Endothelial cell of umbilical vein (primary cell): ENCODE measurements around the gene UBR4. TPM values are rescaled to one million over a fixed set of nuclear protein-coding genes. Genes with fewer than 3 reads are reported as not detected.

Experiments used
- BruUV-seq: library from RNA; stranded (reverse); fragments of 400-500 nt; replicated peaks from 2 replicates; lab custom pipeline; 2021; lab: Mats Ljungman, UMichigan
- CTCF ChIA-PET: fragments of 300-600, 350-600 bp; sonication (Branson Sonifier 250); formaldehyde crosslinking; loops from one replicate; lab custom pipeline; 2021; ENCODE audit warnings: antibody characterized with exemption, inconsistent platforms; lab: Charles Lee
- POLR2A ChIA-PET: fragments of 300-600, 350-600 bp; sonication (Branson Sonifier 250); formaldehyde crosslinking; loops from one replicate; lab custom pipeline; 2021; ENCODE audit warnings: antibody characterized with exemption, inconsistent platforms; lab: Charles Lee
- DNase-seq: peaks from one replicate; pipeline ENCODE4 v3.0.0-alpha.2; 2011; ENCODE audit warnings: low read depth, low spot score
- FAIRE-seq: peaks from 2 replicates; lab custom pipeline; 2011; peaks lifted over from hg19 to GRCh38; lab: Jason Lieb, UNC
- H2AFZ ChIP-seq: 2 replicates; pipeline ENCODE4 v1.6.0; 2012; ENCODE audit warnings: low read depth, low read length, control low read depth, inconsistent platforms
- H3K27ac ChIP-seq: 2 replicates; pipeline ENCODE4 v1.5.1; 2011; ENCODE audit warnings: low read depth, mild to moderate bottlenecking, control low read depth, low read length, moderate library complexity; ENCODE audit not compliant: insufficient read depth
- H3K27me3 ChIP-seq, 2 experiments: 2 replicates each; pipeline versions ENCODE4 v1.6.0 to v1.6.1; 2011; ENCODE audit warnings: low read length in 2 of 2, mixed read lengths in 1 of 2; ENCODE audit not compliant: control insufficient read depth in 2 of 2, insufficient read depth in 2 of 2
- H3K36me3 ChIP-seq, 2 experiments: 2 replicates in 1 of 2; 3 replicates in 1 of 2; pipeline ENCODE4 v1.5.1; 2011; ENCODE audit warnings: low read length in 2 of 2, mild to moderate bottlenecking in 1 of 2, moderate library complexity in 1 of 2; ENCODE audit not compliant: control insufficient read depth in 2 of 2, insufficient read depth in 2 of 2; ENCODE audit errors: extremely low read depth in 1 of 2
- H3K4me1 ChIP-seq: 3 replicates; pipeline ENCODE4 v1.5.1; 2011; ENCODE audit warnings: mild to moderate bottlenecking, low read length; ENCODE audit not compliant: control insufficient read depth, insufficient read depth; ENCODE audit errors: extremely low read depth
- H3K4me2 ChIP-seq: 2 replicates; pipeline ENCODE4 v1.6.1; 2011; ENCODE audit warnings: low read length, control low read depth, mixed read lengths; ENCODE audit not compliant: insufficient read depth
- H3K4me3 ChIP-seq, 3 experiments: fragments of 200-600 bp in 1 of 3; sonication (generic), shearing (Covaris generic) in 1 of 3; replicated peaks in 1 of 3; 2 replicates each; pipeline ENCODE4 v1.5.1; 2011 to 2016; ENCODE audit warnings: control low read depth in 3 of 3, low read length in 3 of 3, mild to moderate bottlenecking in 2 of 3, inconsistent platforms in 1 of 3, low read depth in 1 of 3, moderate library complexity in 1 of 3; ENCODE audit not compliant: insufficient read depth in 1 of 3
- H3K79me2 ChIP-seq: 2 replicates; pipeline ENCODE4 v1.6.0; 2012; ENCODE audit warnings: low read length, inconsistent platforms; ENCODE audit not compliant: control insufficient read depth, insufficient read depth
- H3K9ac ChIP-seq: replicated peaks from 2 replicates; pipeline ENCODE3; 2011; ENCODE audit warnings: low read length, control low read depth; ENCODE audit not compliant: insufficient read depth; ENCODE audit errors: extremely low read depth
- H3K9me1 ChIP-seq: replicated peaks from 3 replicates; pipeline ENCODE4 v1.6.0; 2011; ENCODE audit warnings: mild to moderate bottlenecking, low read length; ENCODE audit not compliant: control insufficient read depth, insufficient read depth; ENCODE audit errors: extremely low read depth
- H3K9me3 ChIP-seq: replicated peaks from 2 replicates; pipeline ENCODE4 v1.5.1; 2012; ENCODE audit warnings: low read length, inconsistent platforms; ENCODE audit not compliant: control insufficient read depth, insufficient read depth
- H4K20me1 ChIP-seq: replicated peaks from 2 replicates; pipeline ENCODE3; 2011; ENCODE audit warnings: mild to moderate bottlenecking, low read length; ENCODE audit not compliant: control insufficient read depth, insufficient read depth; ENCODE audit errors: extremely low read depth
- EZH2 ChIP-seq: IDR thresholded peaks from 2 replicates; pipeline ENCODE4 v1.6.1; 2012; ENCODE audit warnings: borderline replicate concordance, low read depth, mild to moderate bottlenecking, moderate library complexity, low read length, inconsistent platforms; ENCODE audit not compliant: severe bottlenecking
- FOS ChIP-seq: IDR thresholded peaks from 2 replicates; pipeline ENCODE4 v1.6.1; 2011; ENCODE audit warnings: mild to moderate bottlenecking, low read length, moderate library complexity, borderline replicate concordance; ENCODE audit not compliant: insufficient read depth
- GATA2 ChIP-seq: IDR thresholded peaks from 2 replicates; pipeline ENCODE4 v1.7.0; 2011; ENCODE audit warnings: low read depth, mild to moderate bottlenecking, moderate library complexity, mixed read lengths, low read length; ENCODE audit not compliant: insufficient read length, insufficient read depth
- JUN ChIP-seq: IDR thresholded peaks from 2 replicates; pipeline ENCODE4 v1.6.1; 2011; ENCODE audit warnings: borderline replicate concordance, low read depth; ENCODE audit not compliant: insufficient read length, insufficient read depth
- MYC ChIP-seq: IDR thresholded peaks from one replicate; pipeline ENCODE4 v1.6.1; 2011; ENCODE audit warnings: mild to moderate bottlenecking, low read depth, low read length
- POLR2A ChIP-seq: IDR thresholded peaks from 2 replicates; pipeline ENCODE4 v1.6.1; 2012; ENCODE audit warnings: low read depth, mild to moderate bottlenecking, control low read depth, low read length
- POLR2AphosphoS5 ChIP-seq: IDR thresholded peaks from 2 replicates; pipeline ENCODE4 v1.6.1; 2012; ENCODE audit warnings: low read depth, mild to moderate bottlenecking, control low read depth, low read length, moderate library complexity; ENCODE audit not compliant: insufficient read depth
- dilution Hi-C: fragments of 300-500 bp; cut with MboI; formaldehyde crosslinking; loops from one replicate; pipeline ENCODE4 v1.15.0; 2019; ENCODE audit warnings: low sequenced_read_pairs; ENCODE audit not compliant: extremely low pct_ligation_motif_present
- intact Hi-C: fragments of 100-400 bp; cut with micrococcal nuclease; formaldehyde crosslinking; loops from one replicate; pipeline ENCODE4 v1.10.0; 2022
- polyA plus RNA-seq, 4 experiments: library from polyadenylated mRNA; depleted of rRNA in 3 of 4; stranded (reverse) in 3 of 4; unstranded in 1 of 4; fragments of >200 nt; gene quantifications; 2 replicates each; pipeline versions ENCODE4 v1.2.1 to v1.2.3, GENCODE V29; 2011 to 2012; ENCODE audit warnings: missing spikeins in 1 of 4
- total RNA-seq: library from RNA; stranded (reverse); gene quantifications from 2 replicates; pipeline ENCODE4 v1.2.3, GENCODE V29; 2021
- TF ChIP-seq, protein P1 (sequence below), 2 donors: IDR thresholded peaks; 1 replicate in 1 of 2; 2 replicates in 1 of 2; pipeline ENCODE4 v1.5.1; 2011; ENCODE audit warnings: low read length in 2 of 2, mild to moderate bottlenecking in 2 of 2, moderate library complexity in 2 of 2, control low read depth in 1 of 2, inconsistent platforms in 1 of 2, low read depth in 1 of 2; ENCODE audit not compliant: insufficient read depth in 1 of 2; ENCODE audit errors: extremely low read depth in 1 of 2
- TF ChIP-seq, protein P2 (sequence below): IDR thresholded peaks from 2 replicates; pipeline ENCODE4 v1.6.1; 2011; ENCODE audit not compliant: insufficient read depth, insufficient read length

The UBR4 gene
- total and polyA plus RNA-seq, 2 donors (not counting 3 experiments of a cell fraction or from before 2014, with no cell fraction given): 125 to 150 TPM

DNA sequence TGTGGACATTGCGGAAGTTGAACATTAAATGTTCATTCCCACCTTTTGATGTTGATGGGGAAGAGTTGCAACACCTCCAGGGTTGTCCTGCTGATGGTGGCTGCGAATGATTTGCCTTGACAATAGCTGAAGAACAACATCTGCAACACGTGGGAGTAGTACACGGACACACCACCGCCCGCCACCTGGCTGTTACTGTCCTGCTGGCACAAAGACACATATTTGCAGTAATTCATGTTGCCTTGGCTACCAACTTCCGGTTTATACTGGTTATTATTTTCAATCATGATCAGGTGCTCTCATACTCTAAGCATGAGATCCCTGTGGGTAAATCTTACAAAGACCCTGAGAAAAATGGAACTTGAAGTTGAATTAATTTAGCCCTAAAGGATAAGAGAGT is 55.2 kb downstream of the UBR4 start:
- DNase-seq (no peak), FAIRE-seq (no peak)
- TF ChIP-seq POLR2A (no peak), MYC (no peak), EZH2 (no peak), JUN (no peak), GATA2 (no peak), FOS (no peak), POLR2AphosphoS5 (no peak)
- TF ChIP-seq, protein P1, sequence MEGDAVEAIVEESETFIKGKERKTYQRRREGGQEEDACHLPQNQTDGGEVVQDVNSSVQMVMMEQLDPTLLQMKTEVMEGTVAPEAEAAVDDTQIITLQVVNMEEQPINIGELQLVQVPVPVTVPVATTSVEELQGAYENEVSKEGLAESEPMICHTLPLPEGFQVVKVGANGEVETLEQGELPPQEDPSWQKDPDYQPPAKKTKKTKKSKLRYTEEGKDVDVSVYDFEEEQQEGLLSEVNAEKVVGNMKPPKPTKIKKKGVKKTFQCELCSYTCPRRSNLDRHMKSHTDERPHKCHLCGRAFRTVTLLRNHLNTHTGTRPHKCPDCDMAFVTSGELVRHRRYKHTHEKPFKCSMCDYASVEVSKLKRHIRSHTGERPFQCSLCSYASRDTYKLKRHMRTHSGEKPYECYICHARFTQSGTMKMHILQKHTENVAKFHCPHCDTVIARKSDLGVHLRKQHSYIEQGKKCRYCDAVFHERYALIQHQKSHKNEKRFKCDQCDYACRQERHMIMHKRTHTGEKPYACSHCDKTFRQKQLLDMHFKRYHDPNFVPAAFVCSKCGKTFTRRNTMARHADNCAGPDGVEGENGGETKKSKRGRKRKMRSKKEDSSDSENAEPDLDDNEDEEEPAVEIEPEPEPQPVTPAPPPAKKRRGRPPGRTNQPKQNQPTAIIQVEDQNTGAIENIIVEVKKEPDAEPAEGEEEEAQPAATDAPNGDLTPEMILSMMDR (IDR thresholded peaks at IDR 0.05; ENCODE audit: extremely low read depth in 1 of 2, insufficient read depth in 1 of 2, low read depth in 1 of 2, low read length in 2 of 2): no peak
- TF ChIP-seq, protein P2, sequence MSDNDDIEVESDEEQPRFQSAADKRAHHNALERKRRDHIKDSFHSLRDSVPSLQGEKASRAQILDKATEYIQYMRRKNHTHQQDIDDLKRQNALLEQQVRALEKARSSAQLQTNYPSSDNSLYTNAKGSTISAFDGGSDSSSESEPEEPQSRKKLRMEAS: no peak
- Histone ChIP-seq H3K9ac (no peak overlapping the region), H3K27me3 (no peaks in the 10 kb centered on the region), H3K4me2 (no peak overlapping the region), H3K4me1 (peaks cover 19% of the 10 kb centered on the region), H3K9me3 (no peaks in the 10 kb centered on the region), H4K20me1 (no peaks in the 10 kb centered on the region), H3K27ac (no peak overlapping the region), H3K4me3 (no peak overlapping the region), H3K79me2 (no peaks in the 10 kb centered on the region), H3K36me3 (peaks cover 63 to 70% of the 10 kb centered on the region in 2 experiments), H3K9me1 (no peaks in the 10 kb centered on the region), H2AFZ (no peak overlapping the region)
- BruUV-seq: no TSS peak
- CTCF ChIA-PET: interaction anchor here (1.0 kb wide), 1 partner anchor 15 kb away, joined by 3 read pairs; no protein-coding TSS in a partner anchor
- intact Hi-C loops: loop anchor here (5.0 kb wide), 1 partner anchor 33 kb away; no protein-coding TSS in a partner anchor
- POLR2A ChIA-PET: no interaction called here
- dilution Hi-C loops: no loop called here
